ENCODE measurements around the gene ANLN. TPM values are rescaled to one million over a fixed set of nuclear protein-coding genes. Genes with fewer than 3 reads are reported as not detected.

ANLN gene
- polyA plus RNA-seq, 1 donor from 2014 or later = 5.8 TPM

GRCh38 chr7:36344622-36345021, 45.0 kb upstream of the ANLN start:
- H3K36me3 ChIP-seq (ENCODE audit: insufficient read depth, low read length) = no peaks in the 10 kb centered on the region
- no peak for TF ChIP-seq POLR2AphosphoS5 (IDR thresholded peaks at IDR 0.05)
- no peak for TF ChIP-seq MXI1 (conservative IDR thresholded peaks at IDR 0.05; ENCODE audit: poor library complexity, severe bottlenecking)
- no peak for TF ChIP-seq EP300 (conservative IDR thresholded peaks at IDR 0.05; ENCODE audit: poor library complexity, severe bottlenecking)
- no peak for TF ChIP-seq REST (IDR thresholded peaks at IDR 0.05; ENCODE audit: borderline replicate concordance)
- TF ChIP-seq TAF1 (IDR thresholded peaks at IDR 0.05; ENCODE audit: low read depth) = no peak
- no peak overlapping the region for H3K9ac ChIP-seq (ENCODE audit: low read length)
- H2AFZ ChIP-seq (ENCODE audit: low read depth, low read length) = no peak overlapping the region
- H3K9me3 ChIP-seq (ENCODE audit: low read length) = no peaks in the 10 kb centered on the region
- H3K27ac ChIP-seq (ENCODE audit: low read length) = no peak overlapping the region
- no peak overlapping the region for H3K4me2 ChIP-seq (ENCODE audit: low read length)
- H3K4me3 ChIP-seq (ENCODE audit: low read length) = no peak overlapping the region
- H3K27me3 ChIP-seq (ENCODE audit: insufficient read depth, low read depth, low read length) = no peaks in the 10 kb centered on the region
- H3K9me2 ChIP-seq (ENCODE audit: insufficient read depth, low read length) = no peaks in the 10 kb centered on the region
- H3F3A ChIP-seq (ENCODE audit: insufficient read depth, low read length, poor library complexity, severe bottlenecking) = no peaks in the 10 kb centered on the region
- no peaks in the 10 kb centered on the region for H4K20me1 ChIP-seq (ENCODE audit: insufficient read depth)
- H3K79me2 ChIP-seq (replicated peaks; ENCODE audit: insufficient read depth, low read length) = no peaks in the 10 kb centered on the region

GRCh38 chr7:36346260-36346831, 43.3 kb upstream of the ANLN start:
- no peak overlapping the region for H2AFZ ChIP-seq (ENCODE audit: low read depth, low read length)
- no peaks in the 10 kb centered on the region for H3K9me2 ChIP-seq (ENCODE audit: insufficient read depth, low read length)
- no peak overlapping the region for H3K4me3 ChIP-seq (ENCODE audit: low read length)
- H3F3A ChIP-seq (ENCODE audit: insufficient read depth, low read length, poor library complexity, severe bottlenecking) = no peaks in the 10 kb centered on the region
- no peaks in the 10 kb centered on the region for H3K9me3 ChIP-seq (ENCODE audit: low read length)
- no peak for TF ChIP-seq RAD21 (conservative IDR thresholded peaks at IDR 0.05)
- TF ChIP-seq CTCF (IDR thresholded peaks at IDR 0.05; ENCODE audit: poor library complexity, severe bottlenecking) = no peak
- no peak for TF ChIP-seq SMC3 (conservative IDR thresholded peaks at IDR 0.05; ENCODE audit: poor library complexity)
- TF ChIP-seq POLR2AphosphoS5 (IDR thresholded peaks at IDR 0.05) = no peak
- no peak for TF ChIP-seq REST (IDR thresholded peaks at IDR 0.05; ENCODE audit: borderline replicate concordance)
- TF ChIP-seq EZH2 (IDR thresholded peaks at IDR 0.05; ENCODE audit: borderline replicate concordance, insufficient read depth, low read length, poor library complexity, severe bottlenecking) = no peak
- no peak for TF ChIP-seq MXI1 (conservative IDR thresholded peaks at IDR 0.05; ENCODE audit: poor library complexity, severe bottlenecking)
- TF ChIP-seq EP300 (conservative IDR thresholded peaks at IDR 0.05; ENCODE audit: poor library complexity, severe bottlenecking) = no peak
- TF ChIP-seq TAF1 (IDR thresholded peaks at IDR 0.05; ENCODE audit: low read depth) = no peak
- H3K4me2 ChIP-seq (ENCODE audit: low read length) = no peak overlapping the region
- H3K27ac ChIP-seq (ENCODE audit: low read length) = no peak overlapping the region
- no peaks in the 10 kb centered on the region for H3K27me3 ChIP-seq (ENCODE audit: insufficient read depth, low read depth, low read length)
- H3K9ac ChIP-seq (ENCODE audit: low read length) = no peak overlapping the region
- no peaks in the 10 kb centered on the region for H4K20me1 ChIP-seq (ENCODE audit: insufficient read depth)
- H3K79me2 ChIP-seq (replicated peaks; ENCODE audit: insufficient read depth, low read length) = no peaks in the 10 kb centered on the region
- no peaks in the 10 kb centered on the region for H3K36me3 ChIP-seq (ENCODE audit: insufficient read depth, low read length)

Data from neural cell (in vitro differentiated cells).